Calu3 (cell line): Measurements from ENCODE around the gene XRRA1. TPM values are rescaled to one million over a fixed set of nuclear protein-coding genes. Genes with fewer than 3 reads are reported as not detected.

Experiments
- BruUV-seq: library from RNA; stranded (reverse); fragments of 400-500 nt; replicated peaks from 2 replicates; lab custom pipeline; 2021; lab: Mats Ljungman, UMichigan
- CTCF ChIA-PET: fragments of 300-600 bp; sonication (Branson Sonifier 250); formaldehyde crosslinking; loops from one replicate; lab custom pipeline; 2022; ENCODE audit warnings: antibody characterized with exemption; lab: Charles Lee
- DNase-seq: peaks from one replicate; pipeline ENCODE4 v3.0.0; 2022
- H3K27ac Mint-ChIP-seq: one replicate; pipeline ENCODE4 v1.8.0; 2022; ENCODE audit warnings: mixed read lengths; ENCODE audit not compliant: unreplicated experiment
- H3K27me3 Mint-ChIP-seq: one replicate; pipeline ENCODE4 v1.8.0; 2022; ENCODE audit warnings: mixed read lengths; ENCODE audit not compliant: unreplicated experiment
- H3K36me3 Mint-ChIP-seq: one replicate; pipeline ENCODE4 v1.8.0; 2022; ENCODE audit warnings: mild to moderate bottlenecking, moderate library complexity, mixed read lengths; ENCODE audit not compliant: insufficient read depth, unreplicated experiment
- H3K4me1 Mint-ChIP-seq: one replicate; pipeline ENCODE4 v1.8.0; 2022; ENCODE audit warnings: mild to moderate bottlenecking, low read depth, mixed read lengths; ENCODE audit not compliant: unreplicated experiment
- H3K4me3 Mint-ChIP-seq: one replicate; pipeline ENCODE4 v1.8.0; 2022; ENCODE audit warnings: mild to moderate bottlenecking, low read depth, moderate library complexity, mixed read lengths; ENCODE audit not compliant: unreplicated experiment
- H3K9me3 Mint-ChIP-seq: one replicate; pipeline ENCODE4 v1.8.0; 2022; ENCODE audit warnings: low read depth, mixed read lengths; ENCODE audit not compliant: unreplicated experiment
- intact Hi-C: fragments of 100-400 bp; cut with micrococcal nuclease; formaldehyde crosslinking; loops from one replicate; pipeline ENCODE4 v1.10.0; 2022; ENCODE audit not compliant: unreplicated experiment
- total RNA-seq: library from RNA; stranded (reverse); gene quantifications from 2 replicates; pipeline ENCODE4 v1.2.3, GENCODE V29; 2022
- TF ChIP-seq, protein P1 (sequence below): fragments of 200-600 bp; IDR thresholded peaks from one replicate; pipeline ENCODE4 v1.8.0; 2022; ENCODE audit warnings: antibody characterized with exemption; ENCODE audit not compliant: unreplicated experiment

Gene XRRA1
- total RNA-seq, 1 experiment from 2014 or later, result 20.1 TPM

DNA sequence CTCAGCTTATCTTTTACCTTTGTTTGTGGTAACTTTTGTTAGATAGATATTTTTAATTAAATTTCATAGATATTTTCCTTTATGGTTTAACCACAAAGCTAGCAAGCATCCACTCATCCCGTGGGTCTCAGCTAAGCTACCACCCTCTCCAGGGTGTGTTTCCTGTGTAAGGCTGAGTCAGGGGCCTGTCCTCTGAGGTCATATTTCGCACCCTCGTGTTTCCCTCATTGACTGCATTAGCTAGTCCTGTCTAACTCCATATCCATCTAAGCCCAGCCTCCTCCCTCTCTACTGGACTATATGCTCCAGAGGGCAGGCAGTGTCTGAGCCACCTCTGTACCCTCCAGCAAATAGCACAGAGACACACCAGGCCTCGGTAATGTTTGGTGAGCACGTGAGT lies 16.7 kb downstream of the XRRA1 start:
- Mint-ChIP-seq H3K27ac (no peak overlapping the region), H3K4me3 (no peak overlapping the region), H3K36me3 (no peaks in the 10 kb centered on the region), H3K27me3 (no peaks in the 10 kb centered on the region), H3K9me3 (no peaks in the 10 kb centered on the region), H3K4me1 (no peaks in the 10 kb centered on the region)
- no peak for DNase-seq
- TF ChIP-seq, protein P1, sequence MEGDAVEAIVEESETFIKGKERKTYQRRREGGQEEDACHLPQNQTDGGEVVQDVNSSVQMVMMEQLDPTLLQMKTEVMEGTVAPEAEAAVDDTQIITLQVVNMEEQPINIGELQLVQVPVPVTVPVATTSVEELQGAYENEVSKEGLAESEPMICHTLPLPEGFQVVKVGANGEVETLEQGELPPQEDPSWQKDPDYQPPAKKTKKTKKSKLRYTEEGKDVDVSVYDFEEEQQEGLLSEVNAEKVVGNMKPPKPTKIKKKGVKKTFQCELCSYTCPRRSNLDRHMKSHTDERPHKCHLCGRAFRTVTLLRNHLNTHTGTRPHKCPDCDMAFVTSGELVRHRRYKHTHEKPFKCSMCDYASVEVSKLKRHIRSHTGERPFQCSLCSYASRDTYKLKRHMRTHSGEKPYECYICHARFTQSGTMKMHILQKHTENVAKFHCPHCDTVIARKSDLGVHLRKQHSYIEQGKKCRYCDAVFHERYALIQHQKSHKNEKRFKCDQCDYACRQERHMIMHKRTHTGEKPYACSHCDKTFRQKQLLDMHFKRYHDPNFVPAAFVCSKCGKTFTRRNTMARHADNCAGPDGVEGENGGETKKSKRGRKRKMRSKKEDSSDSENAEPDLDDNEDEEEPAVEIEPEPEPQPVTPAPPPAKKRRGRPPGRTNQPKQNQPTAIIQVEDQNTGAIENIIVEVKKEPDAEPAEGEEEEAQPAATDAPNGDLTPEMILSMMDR, result no peak
- no TSS peak for BruUV-seq
- intact Hi-C loops, result loop anchor here (5.0 kb wide), 1 partner anchor 210 kb away; no protein-coding TSS in a partner anchor
- CTCF ChIA-PET, result no interaction called here

DNA sequence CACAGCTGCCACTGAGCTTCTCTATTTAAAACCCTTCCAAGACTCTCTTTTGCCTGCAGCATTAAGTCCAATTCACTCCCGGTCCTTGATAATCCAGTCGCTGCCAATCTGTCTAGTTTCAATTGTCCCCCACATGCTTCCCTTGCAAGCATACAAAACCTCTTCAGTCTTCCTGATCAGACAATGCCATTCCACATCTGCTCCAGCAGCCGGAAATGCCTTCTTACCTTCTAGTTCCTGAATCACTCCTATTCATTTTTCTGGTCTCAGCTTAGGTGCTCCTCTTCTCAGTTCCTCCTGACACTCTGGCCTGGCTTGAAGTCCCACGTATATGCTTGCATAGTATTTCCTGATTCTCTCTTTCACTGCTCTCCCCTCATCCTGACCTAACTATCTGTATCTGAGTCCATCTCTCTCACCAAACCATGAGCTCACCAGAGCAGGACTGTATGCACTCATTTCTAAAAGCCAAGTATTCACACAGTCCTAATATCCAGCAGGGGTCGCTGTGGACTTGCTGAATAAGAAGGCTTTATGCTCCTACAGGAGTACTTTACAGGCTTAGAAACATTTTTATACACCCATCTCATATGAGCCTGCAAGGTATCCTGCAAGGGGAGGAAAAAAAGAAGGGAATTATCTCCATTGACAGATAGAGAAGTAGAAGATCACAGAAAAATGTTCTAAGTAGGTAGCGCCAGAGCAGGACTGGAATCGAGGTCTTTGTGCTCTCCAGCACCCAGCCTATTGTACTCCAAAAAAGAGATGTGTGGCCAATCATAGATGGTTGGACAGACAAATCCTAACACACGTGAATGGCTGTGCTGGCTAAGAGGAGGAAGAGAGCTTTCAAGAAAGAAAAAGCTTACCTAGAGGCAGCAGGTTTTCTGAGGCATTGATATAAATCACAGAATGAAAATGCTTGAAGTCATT lies 19.2 kb downstream of the XRRA1 start:
- Mint-ChIP-seq H3K27me3 (no peaks in the 10 kb centered on the region), H3K4me3 (no peak overlapping the region), H3K9me3 (no peaks in the 10 kb centered on the region), H3K27ac (no peak overlapping the region), H3K4me1 (no peaks in the 10 kb centered on the region), H3K36me3 (no peaks in the 10 kb centered on the region)
- peak; percentile 68 for DNase-seq
- CTCF ChIA-PET, result interaction anchor here (0.5 to 1.9 kb wide), 10 partner anchors 9 to 319 kb away, joined by 3 to 16 read pairs (median 3); partner anchors contain the start of genes SPCS2 and XRRA1
- no TSS peak for BruUV-seq
- TF ChIP-seq, protein P1, result peak; percentile 63
- intact Hi-C loops, result loop anchor here (2.0 to 5.0 kb wide), 4 partner anchors 103 to 319 kb away; no protein-coding TSS in a partner anchor

DNA sequence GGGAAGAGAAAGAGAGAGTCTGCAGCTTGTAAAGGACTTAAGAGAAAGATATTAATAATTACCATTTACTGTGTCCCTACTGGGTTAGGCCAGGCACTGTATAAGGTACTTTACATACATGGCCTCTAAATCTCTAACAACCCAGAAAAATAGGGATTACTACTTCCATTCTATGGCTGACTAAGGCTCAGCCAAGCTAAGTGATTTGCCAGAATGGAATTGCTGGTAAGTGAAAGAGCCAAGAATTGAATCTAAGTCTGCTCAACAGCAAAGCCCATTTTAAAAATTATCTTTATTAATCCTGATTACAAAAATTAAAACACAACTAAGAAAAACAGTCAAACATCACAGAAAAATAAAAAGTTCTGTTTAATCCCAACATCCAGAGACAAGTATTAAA lies 21.4 kb downstream of the XRRA1 start:
- CTCF ChIA-PET, result no interaction called here

DNA sequence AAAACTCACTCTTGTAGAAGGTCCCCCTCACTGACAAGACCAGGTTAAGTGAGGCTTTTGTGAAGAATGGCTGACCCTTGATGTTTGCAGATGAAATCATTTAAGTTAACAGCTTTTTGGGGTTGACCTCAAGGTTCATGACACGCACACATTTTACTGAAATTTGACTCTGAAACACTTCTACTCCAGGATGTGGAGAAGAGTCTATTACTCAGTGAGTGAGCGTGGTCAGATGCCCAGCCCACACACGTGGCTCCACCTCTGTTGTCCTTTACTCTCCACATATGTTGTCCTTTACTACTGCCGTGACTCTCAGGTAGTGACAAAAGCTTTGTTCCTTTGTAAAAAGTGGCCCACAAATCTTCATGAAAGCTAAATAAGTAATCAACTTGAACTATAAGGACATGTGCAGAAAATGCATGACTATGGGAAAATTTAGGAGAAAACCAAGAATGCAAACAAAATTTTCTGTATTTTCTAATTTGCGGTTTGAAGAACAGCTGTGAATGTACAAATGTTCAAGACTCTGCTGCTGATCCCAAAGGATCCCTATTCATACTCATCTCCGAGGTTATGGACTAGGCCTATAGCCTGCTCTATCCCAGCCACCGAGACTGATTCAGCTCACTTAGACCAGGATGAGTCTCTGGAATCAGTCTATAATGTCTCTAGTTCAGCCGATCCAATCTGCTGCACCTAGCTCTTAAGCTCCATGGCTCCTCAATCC lies 22.4 kb downstream of the XRRA1 start:
- TF ChIP-seq, protein P1, result no peak
- no peak overlapping the region for H3K27ac Mint-ChIP-seq
- intact Hi-C loops, result loop anchor here (5.0 kb wide), 1 partner anchor 106 kb away; no protein-coding TSS in a partner anchor
- no peaks in the 10 kb centered on the region for H3K36me3 Mint-ChIP-seq
- no peak overlapping the region for H3K4me3 Mint-ChIP-seq
- CTCF ChIA-PET, result interaction anchor here (1.0 kb wide), 1 partner anchor 322 kb away, joined by 4 read pairs; no protein-coding TSS in a partner anchor
- no peak for DNase-seq
- no TSS peak for BruUV-seq
- H3K27me3 Mint-ChIP-seq, result no peaks in the 10 kb centered on the region
- H3K4me1 Mint-ChIP-seq, result no peaks in the 10 kb centered on the region
- H3K9me3 Mint-ChIP-seq, result no peaks in the 10 kb centered on the region

More for the DNA sequence above, 21.4 kb downstream of the XRRA1 start:
- Mint-ChIP-seq H3K4me1 (no peaks in the 10 kb centered on the region), H3K4me3 (no peak overlapping the region), H3K9me3 (no peaks in the 10 kb centered on the region), H3K27ac (no peak overlapping the region), H3K36me3 (no peaks in the 10 kb centered on the region), H3K27me3 (no peaks in the 10 kb centered on the region)
- TF ChIP-seq, protein P1, result no peak
- no TSS peak for BruUV-seq
- intact Hi-C loops, result loop anchor here (5.0 kb wide), 1 partner anchor 105 kb away; no protein-coding TSS in a partner anchor
- DNase-seq, result no peak
